ENCODE measurements around the gene AGPAT3.

Gene AGPAT3

GRCh38 chr21:43959231-43960116 is 94.5 kb downstream of the AGPAT3 start:
- DNase-seq = no peak

GRCh38 chr21:43961382-43961909 is 96.4 kb downstream of the AGPAT3 start:
- no peak for DNase-seq

- no peak for DNase-seq
Measured at GRCh38 chr21:43965911-43966585, 101.0 kb downstream of the AGPAT3 start.

- DNase-seq = no peak
Measured at GRCh38 chr21:43966946-43967512, 102.0 kb downstream of the AGPAT3 start.

GRCh38 chr21:43967981-43968380 is 103.0 kb downstream of the AGPAT3 start:
- no peak for DNase-seq

GRCh38 chr21:43968410-43969114 is 103.5 kb downstream of the AGPAT3 start:
- no peak for DNase-seq

GRCh38 chr21:43969115-43969444 is 104.1 kb downstream of the AGPAT3 start:
- no peak for DNase-seq

- no peak for DNase-seq
Measured at GRCh38 chr21:43970551-43970950, 105.5 kb downstream of the AGPAT3 start.

- no peak for DNase-seq
Measured at GRCh38 chr21:43971201-43971991, 106.4 kb downstream of the AGPAT3 start.

GRCh38 chr21:43971992-43972255 is 106.9 kb downstream of the AGPAT3 start:
- no peak for DNase-seq

GRCh38 chr21:43972850-43973633 is 108.0 kb downstream of the AGPAT3 start:
- DNase-seq = no peak

GRCh38 chr21:43973634-43973955 is 108.6 kb downstream of the AGPAT3 start:
- no peak for DNase-seq

- DNase-seq = no peak
Measured at GRCh38 chr21:43974791-43975468, 109.9 kb downstream of the AGPAT3 start.

- peak; percentile 47 for DNase-seq
Measured at GRCh38 chr21:43975469-43976098, 110.6 kb downstream of the AGPAT3 start.

GRCh38 chr21:43976661-43977060 is 111.6 kb downstream of the AGPAT3 start:
- no peak for DNase-seq

GRCh38 chr21:43978060-43978459 is 113.0 kb downstream of the AGPAT3 start:
- no peak for DNase-seq

GRCh38 chr21:43979654-43980053 is 114.6 kb downstream of the AGPAT3 start:
- no peak for DNase-seq

- DNase-seq = no peak
Measured at GRCh38 chr21:43981151-43981870, 116.3 kb downstream of the AGPAT3 start.

GRCh38 chr21:43981871-43982210 is 116.8 kb downstream of the AGPAT3 start:
- no peak for DNase-seq

- DNase-seq = no peak
Measured at GRCh38 chr21:43982489-43983078, 117.6 kb downstream of the AGPAT3 start.
